GM12878 (cell line): Measurements from ENCODE around the gene C11orf91. TPM values are rescaled to one million over a fixed set of nuclear protein-coding genes. Genes with fewer than 3 reads are reported as not detected.
A peak's percentile ranks its signal among the peaks of the same experiment; 100 is the strongest.
"Not testable (repeated sequence)": the region's sequence is repeated elsewhere in the genome, so short reads cannot be mapped to it uniquely, and the experiment has no call there.

ENCODE experiments used
- ATAC-seq: fragments of 200-7000 bp; cut with Tn5 transposase; 3 replicates; pipeline ENCODE4 v1.9.1; 2020; ENCODE audit warnings: mild to moderate bottlenecking, moderate library complexity
- BruUV-seq: library from RNA; stranded (reverse); fragments of 400-500 nt; replicated peaks from 2 replicates; lab custom pipeline; 2021; lab: Mats Ljungman, UMichigan
- CTCF ChIA-PET: fragments of 300-600 bp; sonication (Branson Sonifier 250); formaldehyde crosslinking; extraction: SDS; loops from one replicate; lab custom pipeline; 2021; ENCODE audit warnings: inconsistent platforms; lab: Yijun Ruan, JAX
- POLR2A ChIA-PET: fragments of 350-600 bp; formaldehyde crosslinking; extraction: SDS; loops from one replicate; lab custom pipeline; 2021; ENCODE audit warnings: inconsistent platforms; lab: Charles Lee
- RAD21 ChIA-PET: fragments of 300-600 bp; sonication (Branson Sonifier 250); formaldehyde crosslinking; loops from one replicate; lab custom pipeline; 2023; ENCODE audit warnings: antibody characterized with exemption; ENCODE audit not compliant: unreplicated experiment; lab: Charles Lee
- SMC1A ChIA-PET: fragments of 300-600 bp; sonication (Branson Sonifier 250); formaldehyde crosslinking; loops from one replicate; lab custom pipeline; 2023; ENCODE audit not compliant: unreplicated experiment, uncharacterized antibody; lab: Charles Lee
- DNase-seq: peaks from one replicate; pipeline ENCODE4 v3.0.0-alpha.2; 2011; ENCODE audit warnings: low read depth, low spot score
- FAIRE-seq: peaks from 3 replicates; lab custom pipeline; 2011; peaks lifted over from hg19 to GRCh38; lab: Jason Lieb, UNC
- H2AFZ ChIP-seq: 2 replicates; pipeline ENCODE4 v1.6.0; 2011; ENCODE audit warnings: low read depth, low read length, control low read depth; ENCODE audit not compliant: control insufficient read depth
- H3K27ac ChIP-seq: 2 replicates; pipeline ENCODE4 v1.5.1; 2011; ENCODE audit warnings: control low read depth; ENCODE audit not compliant: control insufficient read depth, insufficient read depth
- H3K27me3 ChIP-seq, 2 experiments: replicated peaks in 1 of 2; 2 replicates each; pipeline versions ENCODE4 v1.6.0 to v1.6.1; 2011; ENCODE audit warnings: low read length in 1 of 2; ENCODE audit not compliant: control insufficient read depth in 2 of 2, insufficient read depth in 2 of 2
- H3K36me3 ChIP-seq, 2 experiments: 2 replicates each; pipeline ENCODE4 v1.5.1; 2011; ENCODE audit warnings: low read length in 1 of 2; ENCODE audit not compliant: control insufficient read depth in 2 of 2, insufficient read depth in 2 of 2
- H3K4me1 ChIP-seq: 2 replicates; pipeline ENCODE4 v1.6.1; 2011; ENCODE audit warnings: mild to moderate bottlenecking, low read length, moderate library complexity, mixed read lengths; ENCODE audit not compliant: control insufficient read depth, insufficient read depth
- H3K4me2 ChIP-seq: 2 replicates; pipeline ENCODE4 v1.6.0; 2011; ENCODE audit warnings: control low read depth; ENCODE audit not compliant: control insufficient read depth, insufficient read depth
- H3K4me3 ChIP-seq: fragments of 200-600 bp; sonication (generic); 2 replicates; pipeline ENCODE4 v1.5.1; 2016
- H3K79me2 ChIP-seq: 2 replicates; pipeline ENCODE4 v1.6.0; 2011; ENCODE audit warnings: low read length; ENCODE audit not compliant: control insufficient read depth, insufficient read depth
- H3K9ac ChIP-seq: 2 replicates; pipeline ENCODE4 v1.8.0; 2011; ENCODE audit warnings: low read length, control low read depth, mixed read lengths; ENCODE audit not compliant: control insufficient read depth, insufficient read depth
- H3K9me3 ChIP-seq: replicated peaks from 3 replicates; pipeline ENCODE4 v1.5.1; 2011; ENCODE audit warnings: mild to moderate bottlenecking, low read length; ENCODE audit not compliant: control insufficient read depth, insufficient read depth
- H4K20me1 ChIP-seq: 2 replicates; pipeline ENCODE4 v1.6.0; 2011; ENCODE audit not compliant: control insufficient read depth, insufficient read depth
- GATAD2B ChIP-seq: fragments of 450-650 bp; conservative IDR thresholded peaks from 2 replicates; pipeline ENCODE4 v1.6.1; 2017; ENCODE audit warnings: low read depth, mild to moderate bottlenecking, moderate library complexity
- IRF4 ChIP-seq: IDR thresholded peaks from 2 replicates; pipeline ENCODE4 v1.6.1; 2011; ENCODE audit warnings: low read depth, low read length
- JUNB ChIP-seq: IDR thresholded peaks from 2 replicates; pipeline ENCODE4 v1.6.1; 2016; ENCODE audit warnings: antibody characterized with exemption, mild to moderate bottlenecking
- SMARCA5 ChIP-seq: fragments of 450-650 bp; IDR thresholded peaks from 2 replicates; pipeline ENCODE4 v1.6.1; 2017; ENCODE audit warnings: mild to moderate bottlenecking
- SPI1 ChIP-seq: IDR thresholded peaks from 2 replicates; pipeline ENCODE4 v1.6.1; 2011; ENCODE audit warnings: low read depth, mild to moderate bottlenecking, low read length, moderate library complexity, borderline replicate concordance; ENCODE audit not compliant: insufficient read depth
- WGBS: methylation state at CpG from one replicate; pipeline ENCODE4 v1.1.6; 2016; ENCODE audit warnings: low lambda C conversion rate; ENCODE audit not compliant: insufficient replicate concordance, insufficient coverage; ENCODE audit errors: missing lambda C conversion rate; 5-methylcytosine and 5-hydroxymethylcytosine counted together
- in situ Hi-C: fragments of 300-500 bp; cut with MboI; formaldehyde crosslinking; loops from 9 replicates; pipeline ENCODE4 v1.14.3; 2018; ENCODE audit warnings: mixed read lengths
- intact Hi-C: fragments of 100-400 bp; cut with micrococcal nuclease; formaldehyde crosslinking; loops from one replicate; pipeline ENCODE4 v1.14.2; 2022; ENCODE audit not compliant: unreplicated experiment
- polyA plus RNA-seq, 11 experiments: library from polyadenylated mRNA; depleted of rRNA in 4 of 11; unstranded in 6 of 11; stranded (reverse) in 5 of 11; fragments of >200 nt; fragmentation: Nextera tagmentation in 4 of 11; fragmentation: Illumina TruSeq in 1 of 11; extraction: Ambion mirVana in 4 of 11; extraction: Trizol in 1 of 11; gene quantifications; 1 replicate in 1 of 11; 2 replicates in 10 of 11; pipeline versions ENCODE4 v1.2.1 to v1.2.3, GENCODE V29; 2011 to 2016; ENCODE audit warnings: inconsistent platforms in 2 of 11, missing spikeins in 2 of 11, low read depth in 1 of 11
- total RNA-seq, 4 experiments: library from RNA; depleted of rRNA in 3 of 4; stranded (reverse); fragments of >200 nt in 3 of 4; fragmentation: Illumina TruSeq in 1 of 4; extraction: Trizol in 1 of 4; gene quantifications; 2 replicates each; pipeline versions ENCODE4 v1.2.1 to v1.2.3, GENCODE V29; 2013 to 2021
- TF ChIP-seq, protein P1 (sequence below): IDR thresholded peaks from 2 replicates; pipeline ENCODE4 v1.6.1; 2012; ENCODE audit warnings: low read depth, low read length, improper control_type of control experiment

C11orf91 gene
- total and polyA plus RNA-seq, 10 of the 15 experiments (the other 5 are each of a cell fraction or from before 2014, with no cell fraction given): not detected

- no peak for ATAC-seq
- WGBS: 54% methylated on average over 3 of the region's 3 CpGs
- H2AFZ ChIP-seq: no peak overlapping the region
- H3K4me2 ChIP-seq: no peak overlapping the region
- TF ChIP-seq GATAD2B (no peak), SMARCA5 (no peak)
- TF ChIP-seq, protein P1, sequence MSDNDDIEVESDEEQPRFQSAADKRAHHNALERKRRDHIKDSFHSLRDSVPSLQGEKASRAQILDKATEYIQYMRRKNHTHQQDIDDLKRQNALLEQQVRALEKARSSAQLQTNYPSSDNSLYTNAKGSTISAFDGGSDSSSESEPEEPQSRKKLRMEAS: no peak
- H3K27me3 ChIP-seq: no peaks in the 10 kb centered on the region
- peaks cover 1% of the 10 kb centered on the region; the same call in 2 of the 3 replicates for H3K9me3 ChIP-seq
- H3K4me3 ChIP-seq: no peak overlapping the region
- no peaks in the 10 kb centered on the region for H3K79me2 ChIP-seq
- no peaks in the 10 kb centered on the region for H3K36me3 ChIP-seq
- H3K27ac ChIP-seq: no peak overlapping the region
- POLR2A ChIA-PET: no interaction called here
- H3K9ac ChIP-seq: no peak overlapping the region
- no peaks in the 10 kb centered on the region for H4K20me1 ChIP-seq
- no peaks in the 10 kb centered on the region for H3K4me1 ChIP-seq
- SMC1A ChIA-PET: interaction anchor here (0.7 to 1.2 kb wide), 3 partner anchors 33 to 310 kb away, joined by 3 read pairs; no protein-coding TSS in a partner anchor
- no TSS peak for BruUV-seq
- DNase-seq: no peak
- in situ Hi-C loops: no loop called here
- RAD21 ChIA-PET: interaction anchor here (1.5 kb wide), 1 partner anchor 140 kb away, joined by 3 read pairs; no protein-coding TSS in a partner anchor
- CTCF ChIA-PET: interaction anchor here (0.8 to 1.0 kb wide), 2 partner anchors 15 to 60 kb away, joined by 3 read pairs; no protein-coding TSS in a partner anchor
- FAIRE-seq: no peak
- intact Hi-C loops: no loop called here
Observed at GRCh38 chr11:33682019-33682418, 18.6 kb downstream of the C11orf91 start.

GRCh38 chr11:33678616-33679015 is 22.0 kb downstream of the C11orf91 start:
- H3K9ac ChIP-seq, H2AFZ ChIP-seq, H3K27ac ChIP-seq, DNase-seq, RAD21 ChIA-PET, H3K4me3 ChIP-seq, intact Hi-C loops, H3K9me3 ChIP-seq, H3K4me2 ChIP-seq, H3K4me1 ChIP-seq, H3K36me3 ChIP-seq, H3K79me2 ChIP-seq, H4K20me1 ChIP-seq, BruUV-seq, H3K27me3 ChIP-seq, in situ Hi-C loops: not testable (repeated sequence)
- 0% methylated on average over 1 of the region's 1 CpG for WGBS
- ATAC-seq: peak; percentile 35; the same call in 2 of the 3 replicates
- FAIRE-seq: peak; percentile 68
- SMC1A ChIA-PET: interaction anchor here (1.0 to 1.5 kb wide), 3 partner anchors 9 to 134 kb away, joined by 3 read pairs; no protein-coding TSS in a partner anchor
- POLR2A ChIA-PET: interaction anchor here (1.1 kb wide), 1 partner anchor 14 kb away, joined by 3 read pairs; no protein-coding TSS in a partner anchor
- TF ChIP-seq SPI1 (peak; percentile 64), IRF4 (0 out of 2 replicates have a peak, but pooled peaks have one; percentile 19), JUNB (peak; percentile 61)
- CTCF ChIA-PET: interaction anchor here (1.1 to 1.6 kb wide), 3 partner anchors 13 to 64 kb away, joined by 3 to 5 read pairs (median 3); no protein-coding TSS in a partner anchor
